Adrenal gland (tissue), 5 donors: Measurements from ENCODE around the gene PLPP1.

Source experiments
- CTCF ChIP-seq, 6 experiments: fragments of 450-650 bp in 4 of 6; fragments of 200-600 bp in 2 of 6; sonication (generic) in 1 of 6; IDR thresholded peaks; 1 replicate in 5 of 6; 2 replicates in 1 of 6; pipeline versions ENCODE4 v1.5.1 to v1.8.0; 2016 to 2021; ENCODE audit warnings: antibody characterized with exemption in 6 of 6, mild to moderate bottlenecking in 2 of 6, moderate library complexity in 1 of 6
- POLR2A ChIP-seq, 2 donors: fragments of 450-650 bp; IDR thresholded peaks; one replicate each; pipeline ENCODE4 v1.6.1; 2017; ENCODE audit warnings: antibody characterized with exemption in 2 of 2, mild to moderate bottlenecking in 2 of 2, moderate library complexity in 1 of 2
- donor health status: DM: no; HTN: no; CAD: no.

- TF ChIP-seq POLR2A (IDR thresholded peaks at IDR 0.05) (no peak), CTCF (IDR thresholded peaks at IDR 0.05) (no peak)
These were observed 64.9 kb downstream of the PLPP1 start for GRCh38 chr5:55469839-55470238.
